ENCODE measurements around the gene CLDND2.

DNA sequence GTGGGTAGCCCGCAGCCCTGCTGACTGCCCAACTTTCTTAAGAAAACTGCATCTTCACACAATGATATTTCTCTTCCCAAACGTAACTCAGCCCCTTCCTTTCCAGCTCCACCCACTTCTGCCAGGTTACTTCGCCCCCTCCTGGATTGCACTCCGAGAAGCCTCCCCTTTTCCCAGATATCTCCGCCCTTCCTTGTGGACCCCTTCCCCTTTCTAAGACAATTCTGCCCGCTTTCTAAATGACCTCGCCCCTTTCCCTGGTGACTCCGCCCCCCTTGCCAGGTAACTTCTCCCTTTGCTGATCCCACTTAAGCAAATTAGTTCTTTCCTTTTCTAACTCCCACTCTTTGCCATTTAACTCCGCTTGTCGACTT is 29.5 kb downstream of the CLDND2 start:
- TF ChIP-seq POLR2A (IDR thresholded peaks at IDR 0.05; ENCODE audit: low read length), result no peak
- no peak for TF ChIP-seq GATA1 (IDR thresholded peaks at IDR 0.05; ENCODE audit: low read depth, low read length)
